Prostate gland (tissue), 2 donors: ENCODE results near the gene PSMC6.

Experiments used
- POLR2A ChIP-seq: fragments of 450-650 bp; IDR thresholded peaks from one replicate; pipeline ENCODE4 v1.6.1; 2016; ENCODE audit warnings: antibody characterized with exemption, mild to moderate bottlenecking
- POLR2AphosphoS5 ChIP-seq: sonication (generic); formaldehyde crosslinking; IDR thresholded peaks from one replicate; pipeline ENCODE4 v1.6.1; 2017; ENCODE audit warnings: antibody characterized with exemption
- TF ChIP-seq, protein P1 (sequence below), 4 experiments: fragments of 200-600 bp in 2 of 4; fragments of 450-650 bp in 2 of 4; sonication (generic) in 2 of 4; IDR thresholded peaks; 1 replicate in 3 of 4; 2 replicates in 1 of 4; pipeline ENCODE4 v1.5.1; 2016 to 2019; ENCODE audit warnings: antibody characterized with exemption in 4 of 4, mild to moderate bottlenecking in 2 of 4, moderate library complexity in 2 of 4

DNA sequence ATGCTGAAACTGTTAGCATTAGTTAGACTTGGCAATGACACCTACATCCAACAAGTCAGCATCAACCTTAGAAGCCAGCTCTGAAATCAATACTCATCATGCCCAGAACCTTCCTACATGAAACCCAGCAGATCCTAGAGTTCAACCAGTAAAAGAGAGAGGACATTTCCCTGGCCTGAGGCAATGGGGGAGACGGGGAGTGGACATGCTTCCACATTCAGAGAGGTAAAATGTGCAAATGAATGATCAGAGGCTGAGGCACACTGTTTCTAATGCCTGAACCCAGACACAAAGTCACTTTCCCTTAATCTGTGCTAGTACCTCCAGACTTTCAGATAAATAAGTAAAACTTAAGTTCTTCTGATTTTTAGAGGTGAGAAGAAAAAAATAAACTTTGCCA is 46.2 kb upstream of the PSMC6 start:
- TF ChIP-seq, protein P1, sequence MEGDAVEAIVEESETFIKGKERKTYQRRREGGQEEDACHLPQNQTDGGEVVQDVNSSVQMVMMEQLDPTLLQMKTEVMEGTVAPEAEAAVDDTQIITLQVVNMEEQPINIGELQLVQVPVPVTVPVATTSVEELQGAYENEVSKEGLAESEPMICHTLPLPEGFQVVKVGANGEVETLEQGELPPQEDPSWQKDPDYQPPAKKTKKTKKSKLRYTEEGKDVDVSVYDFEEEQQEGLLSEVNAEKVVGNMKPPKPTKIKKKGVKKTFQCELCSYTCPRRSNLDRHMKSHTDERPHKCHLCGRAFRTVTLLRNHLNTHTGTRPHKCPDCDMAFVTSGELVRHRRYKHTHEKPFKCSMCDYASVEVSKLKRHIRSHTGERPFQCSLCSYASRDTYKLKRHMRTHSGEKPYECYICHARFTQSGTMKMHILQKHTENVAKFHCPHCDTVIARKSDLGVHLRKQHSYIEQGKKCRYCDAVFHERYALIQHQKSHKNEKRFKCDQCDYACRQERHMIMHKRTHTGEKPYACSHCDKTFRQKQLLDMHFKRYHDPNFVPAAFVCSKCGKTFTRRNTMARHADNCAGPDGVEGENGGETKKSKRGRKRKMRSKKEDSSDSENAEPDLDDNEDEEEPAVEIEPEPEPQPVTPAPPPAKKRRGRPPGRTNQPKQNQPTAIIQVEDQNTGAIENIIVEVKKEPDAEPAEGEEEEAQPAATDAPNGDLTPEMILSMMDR (IDR thresholded peaks at IDR 0.05): no peak
- no peak for TF ChIP-seq POLR2A
- TF ChIP-seq POLR2AphosphoS5: no peak
